Measurements from ENCODE around the gene TLX2. TPM values are rescaled to one million over a fixed set of nuclear protein-coding genes. Genes with fewer than 3 reads are reported as not detected.

TLX2 gene
- total RNA-seq, 1 experiment from 2014 or later = not detected

GRCh38 chr2:74481961-74482800 is 32.1 kb upstream of the TLX2 start:
- DNase-seq (ENCODE audit: low read depth, low spot score) (no peak), ATAC-seq (peak; percentile 72)
- in situ Hi-C loops (cut with HindIII; ENCODE audit: low pct_unique_long_range_greater_than_20kb, low sequenced_read_pairs) = no loop called here
- CTCF ChIA-PET = interaction anchor here (0.6 to 2.3 kb wide), 4 partner anchors 9 to 106 kb away, joined by 5 to 9 read pairs (median 6); partner anchors contain the start of gene MRPL53
- intact Hi-C loops (cut with micrococcal nuclease; ENCODE audit: unreplicated experiment) = loop anchor here (2.0 to 5.0 kb wide), 2 partner anchors 49 to 105 kb away; no protein-coding TSS in a partner anchor
- no peak for TF ChIP-seq POLR2AphosphoS5 (IDR thresholded peaks at IDR 0.05; ENCODE audit: low read depth, low read length)
- TF ChIP-seq CTCF (IDR thresholded peaks at IDR 0.05) = no peak
- TF ChIP-seq TCF7L2 (IDR thresholded peaks at IDR 0.05; ENCODE audit: low read depth, low read length) = no peak
- TF ChIP-seq SIN3A (IDR thresholded peaks at IDR 0.05; ENCODE audit: borderline replicate concordance, insufficient read depth, low read depth, low read length) = no peak
- TF ChIP-seq, protein P1, sequence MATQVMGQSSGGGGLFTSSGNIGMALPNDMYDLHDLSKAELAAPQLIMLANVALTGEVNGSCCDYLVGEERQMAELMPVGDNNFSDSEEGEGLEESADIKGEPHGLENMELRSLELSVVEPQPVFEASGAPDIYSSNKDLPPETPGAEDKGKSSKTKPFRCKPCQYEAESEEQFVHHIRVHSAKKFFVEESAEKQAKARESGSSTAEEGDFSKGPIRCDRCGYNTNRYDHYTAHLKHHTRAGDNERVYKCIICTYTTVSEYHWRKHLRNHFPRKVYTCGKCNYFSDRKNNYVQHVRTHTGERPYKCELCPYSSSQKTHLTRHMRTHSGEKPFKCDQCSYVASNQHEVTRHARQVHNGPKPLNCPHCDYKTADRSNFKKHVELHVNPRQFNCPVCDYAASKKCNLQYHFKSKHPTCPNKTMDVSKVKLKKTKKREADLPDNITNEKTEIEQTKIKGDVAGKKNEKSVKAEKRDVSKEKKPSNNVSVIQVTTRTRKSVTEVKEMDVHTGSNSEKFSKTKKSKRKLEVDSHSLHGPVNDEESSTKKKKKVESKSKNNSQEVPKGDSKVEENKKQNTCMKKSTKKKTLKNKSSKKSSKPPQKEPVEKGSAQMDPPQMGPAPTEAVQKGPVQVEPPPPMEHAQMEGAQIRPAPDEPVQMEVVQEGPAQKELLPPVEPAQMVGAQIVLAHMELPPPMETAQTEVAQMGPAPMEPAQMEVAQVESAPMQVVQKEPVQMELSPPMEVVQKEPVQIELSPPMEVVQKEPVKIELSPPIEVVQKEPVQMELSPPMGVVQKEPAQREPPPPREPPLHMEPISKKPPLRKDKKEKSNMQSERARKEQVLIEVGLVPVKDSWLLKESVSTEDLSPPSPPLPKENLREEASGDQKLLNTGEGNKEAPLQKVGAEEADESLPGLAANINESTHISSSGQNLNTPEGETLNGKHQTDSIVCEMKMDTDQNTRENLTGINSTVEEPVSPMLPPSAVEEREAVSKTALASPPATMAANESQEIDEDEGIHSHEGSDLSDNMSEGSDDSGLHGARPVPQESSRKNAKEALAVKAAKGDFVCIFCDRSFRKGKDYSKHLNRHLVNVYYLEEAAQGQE (IDR thresholded peaks at IDR 0.05; ENCODE audit: insufficient read depth in 1 of 2, low read depth in 2 of 2, low read length in 1 of 2) = no peak
- peaks cover 3% of the 10 kb centered on the region; the same call in 1 of the 2 replicates for H3K36me3 ChIP-seq (ENCODE audit: control insufficient read depth, insufficient read depth, low read length)
- BruUV-seq (replicated peaks) = TSS peak; percentile 90
- peak overlapping the region; percentile 84 to 99 for H3K4me3 ChIP-seq (ENCODE audit: low read depth in 2 of 2, low read length in 2 of 2)
- H3K9me3 ChIP-seq (ENCODE audit: control insufficient read depth, insufficient read depth, low read depth, low read length) = no peaks in the 10 kb centered on the region
- POLR2A ChIA-PET = no interaction called here
- H3K27ac ChIP-seq (ENCODE audit: low read length) = peak overlapping the region; percentile 99
- H3K4me1 ChIP-seq (ENCODE audit: control insufficient read depth, insufficient read depth, low read length) = peaks cover 16% of the 10 kb centered on the region
- H3K27me3 ChIP-seq (ENCODE audit: control insufficient read depth, insufficient read depth, low read length) = no peaks in the 10 kb centered on the region

DNA sequence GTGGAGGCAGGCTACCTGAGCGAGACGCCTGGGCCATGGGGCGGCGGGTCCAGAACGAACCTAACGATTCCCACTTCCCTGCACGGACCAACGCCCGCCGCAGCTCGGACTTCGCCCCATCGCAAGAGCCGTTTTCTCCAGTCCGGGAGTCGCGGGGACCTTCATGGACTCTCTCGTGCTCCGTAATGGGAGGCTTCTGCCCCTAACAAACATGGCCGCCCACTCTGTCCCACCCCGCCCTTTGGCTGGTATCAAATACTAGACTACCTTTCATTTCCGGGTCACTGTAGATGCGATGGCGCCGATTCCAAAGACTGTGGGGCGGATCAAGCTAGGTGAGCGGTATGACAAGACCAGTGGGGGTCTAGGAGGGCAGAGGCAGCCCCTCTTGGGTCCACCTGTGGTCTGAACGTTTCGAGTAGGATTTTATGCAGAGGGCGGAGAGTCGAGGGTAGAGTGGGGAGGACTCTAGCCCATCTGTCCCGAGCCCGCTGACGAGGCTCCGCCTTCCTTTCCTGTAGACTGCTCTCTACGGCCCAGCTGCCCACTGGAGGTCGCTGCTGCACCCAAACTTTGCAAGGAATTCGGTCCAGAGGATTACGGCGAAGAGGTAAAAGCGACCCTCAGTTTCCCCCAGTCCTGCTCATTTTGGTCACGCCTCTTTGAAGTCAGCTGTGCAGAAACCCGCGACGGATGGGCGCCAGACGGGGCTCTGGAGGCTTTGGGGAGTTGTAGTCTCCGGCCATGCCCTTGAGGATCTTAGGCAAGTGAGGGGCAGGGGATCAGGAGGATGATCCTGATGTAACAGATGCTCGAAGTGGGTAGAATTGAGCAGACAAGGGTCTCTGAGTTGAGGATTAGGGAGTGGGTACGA is 31.2 kb upstream of the TLX2 start, which contains the start of the genes CCDC142 and TTC31:
CCDC142 (minus strand) TSS at position 198 of the 874 bp plus-strand sequence; CDS start at position 37, 161 bp downstream.
TTC31 (plus strand) TSS at position 281 of the 874 bp plus-strand sequence; CDS start at position 296, 15 bp downstream.
- Histone ChIP-seq H3K27me3 (ENCODE audit: control insufficient read depth, insufficient read depth, low read length) (no peaks in the 10 kb centered on the region), H3K4me1 (ENCODE audit: control insufficient read depth, insufficient read depth, low read length) (peaks cover 16% of the 10 kb centered on the region), H3K36me3 (ENCODE audit: control insufficient read depth, insufficient read depth, low read length) (peaks cover 3% of the 10 kb centered on the region), H3K27ac (ENCODE audit: low read length) (peak within 1 kb of the TSS; percentile 99), H3K4me3 (ENCODE audit: low read depth in 2 of 2, low read length in 2 of 2) (peak within 1 kb of the TSS; percentile 84 to 99), H3K9me3 (ENCODE audit: control insufficient read depth, insufficient read depth, low read depth, low read length) (no peaks in the 10 kb centered on the region)
- BruUV-seq (replicated peaks) = TSS peak; percentile 99
- intact Hi-C loops (cut with micrococcal nuclease; ENCODE audit: unreplicated experiment) (loop anchor here (2.0 to 5.0 kb wide), 2 partner anchors 48 to 104 kb away; no protein-coding TSS in a partner anchor), in situ Hi-C loops (cut with HindIII; ENCODE audit: low pct_unique_long_range_greater_than_20kb, low sequenced_read_pairs) (no loop called here)
- peak; percentile 76 for TF ChIP-seq SIN3A (IDR thresholded peaks at IDR 0.05; ENCODE audit: borderline replicate concordance, insufficient read depth, low read depth, low read length)
- TF ChIP-seq, protein P1 (IDR thresholded peaks at IDR 0.05; ENCODE audit: insufficient read depth in 1 of 2, low read depth in 2 of 2, low read length in 1 of 2) = no peak
- TF ChIP-seq TCF7L2 (IDR thresholded peaks at IDR 0.05; ENCODE audit: low read depth, low read length) = no peak
- peak; percentile 96 for TF ChIP-seq CTCF (IDR thresholded peaks at IDR 0.05)
- peak; percentile 98 for TF ChIP-seq POLR2AphosphoS5 (IDR thresholded peaks at IDR 0.05; ENCODE audit: low read depth, low read length)
- ATAC-seq = peak; percentile 97
- DNase-seq (ENCODE audit: low read depth, low spot score) = peak; percentile 93
- POLR2A ChIA-PET = interaction anchor here (0.7 kb wide), 1 partner anchor 27 kb away, joined by 6 read pairs; no protein-coding TSS in a partner anchor
- CTCF ChIA-PET = interaction anchor here (0.6 to 2.3 kb wide), 5 partner anchors 10 to 105 kb away, joined by 3 to 9 read pairs (median 6); partner anchors contain the start of gene MRPL53

All from Panc1 (cell line).